Astrocyte (in vitro differentiated cells and primary cell): Measurements from ENCODE around the gene M6PR. TPM values are rescaled to one million over a fixed set of nuclear protein-coding genes. Genes with fewer than 3 reads are reported as not detected.
"Not testable (repeated sequence)": the region's sequence is repeated elsewhere in the genome, so short reads cannot be mapped to it uniquely, and the experiment has no call there.

Experiments
- DNase-seq: peaks from one replicate; pipeline ENCODE4 v3.0.0-alpha.2; 2010; ENCODE audit warnings: low read depth
- FAIRE-seq: peaks from 2 replicates; lab custom pipeline; 2011; peaks lifted over from hg19 to GRCh38; lab: Jason Lieb, UNC
- H2AFZ ChIP-seq: 2 replicates; pipeline ENCODE4 v1.6.0; 2012; ENCODE audit warnings: low read depth, low read length, inconsistent platforms
- H3K27ac ChIP-seq: 2 replicates; pipeline ENCODE4 v1.5.1; 2011; ENCODE audit warnings: low read depth, low read length, inconsistent platforms
- H3K27me3 ChIP-seq: 2 replicates; pipeline ENCODE4 v1.6.0; 2011; ENCODE audit warnings: low read length, inconsistent platforms; ENCODE audit not compliant: insufficient read depth
- H3K36me3 ChIP-seq: 2 replicates; pipeline ENCODE4 v1.5.1; 2011; ENCODE audit warnings: low read length, inconsistent platforms; ENCODE audit not compliant: insufficient read depth
- H3K4me1 ChIP-seq: 2 replicates; pipeline ENCODE4 v1.5.1; 2011; ENCODE audit warnings: low read length, inconsistent platforms; ENCODE audit not compliant: insufficient read depth
- H3K4me2 ChIP-seq: 2 replicates; pipeline ENCODE4 v1.6.0; 2012; ENCODE audit warnings: low read length, inconsistent platforms
- H3K4me3 ChIP-seq: 2 replicates; pipeline ENCODE4 v1.5.1; 2011; ENCODE audit warnings: low read depth, mild to moderate bottlenecking, low read length, inconsistent platforms; ENCODE audit not compliant: insufficient read depth
- H3K79me2 ChIP-seq: 2 replicates; pipeline ENCODE4 v1.6.0; 2012; ENCODE audit warnings: mild to moderate bottlenecking, low read length, inconsistent platforms; ENCODE audit not compliant: insufficient read depth
- H3K9ac ChIP-seq: 2 replicates; pipeline ENCODE4 v1.6.0; 2012; ENCODE audit warnings: mild to moderate bottlenecking, low read length, inconsistent platforms
- H3K9me3 ChIP-seq: 2 replicates; pipeline ENCODE4 v1.5.1; 2012; ENCODE audit warnings: low read depth, mild to moderate bottlenecking, low read length, inconsistent platforms; ENCODE audit not compliant: insufficient read depth
- H4K20me1 ChIP-seq: 2 replicates; pipeline ENCODE4 v1.6.0; 2012; ENCODE audit warnings: low read length, inconsistent platforms; ENCODE audit not compliant: insufficient read depth
- H3K27ac Mint-ChIP-seq: one replicate; pipeline ENCODE4 v1.8.0; 2021; ENCODE audit warnings: mild to moderate bottlenecking, mixed read lengths; ENCODE audit not compliant: unreplicated experiment
- H3K27me3 Mint-ChIP-seq: one replicate; pipeline ENCODE4 v1.8.0; 2021; ENCODE audit warnings: low read depth, mixed read lengths; ENCODE audit not compliant: unreplicated experiment
- H3K36me3 Mint-ChIP-seq: one replicate; pipeline ENCODE4 v1.8.0; 2021; ENCODE audit warnings: low read depth, mixed read lengths; ENCODE audit not compliant: unreplicated experiment
- H3K4me1 Mint-ChIP-seq: one replicate; pipeline ENCODE4 v1.8.0; 2021; ENCODE audit warnings: low read depth, mixed read lengths; ENCODE audit not compliant: unreplicated experiment
- H3K4me3 Mint-ChIP-seq: one replicate; pipeline ENCODE4 v1.8.0; 2021; ENCODE audit warnings: mild to moderate bottlenecking, moderate library complexity, mixed read lengths; ENCODE audit not compliant: unreplicated experiment
- H3K9me3 Mint-ChIP-seq: one replicate; pipeline ENCODE4 v1.8.0; 2021; ENCODE audit warnings: mild to moderate bottlenecking, mixed read lengths; ENCODE audit not compliant: unreplicated experiment
- EZH2 ChIP-seq: IDR thresholded peaks from 2 replicates; pipeline ENCODE4 v1.6.1; 2012; ENCODE audit warnings: mild to moderate bottlenecking, low read length, inconsistent platforms; ENCODE audit not compliant: insufficient read depth
- total RNA-seq: library from RNA; stranded (reverse); gene quantifications from 2 replicates; pipeline ENCODE4 v1.2.1, GENCODE V29; 2021
- TF ChIP-seq, protein P1 (sequence below): IDR thresholded peaks from 2 replicates; pipeline ENCODE4 v1.5.1; 2011; ENCODE audit warnings: low read depth, mild to moderate bottlenecking, inconsistent platforms, low read length, moderate library complexity; ENCODE audit not compliant: insufficient read depth

The M6PR gene
- total RNA-seq, 1 donor from 2014 or later: 159 TPM

DNA sequence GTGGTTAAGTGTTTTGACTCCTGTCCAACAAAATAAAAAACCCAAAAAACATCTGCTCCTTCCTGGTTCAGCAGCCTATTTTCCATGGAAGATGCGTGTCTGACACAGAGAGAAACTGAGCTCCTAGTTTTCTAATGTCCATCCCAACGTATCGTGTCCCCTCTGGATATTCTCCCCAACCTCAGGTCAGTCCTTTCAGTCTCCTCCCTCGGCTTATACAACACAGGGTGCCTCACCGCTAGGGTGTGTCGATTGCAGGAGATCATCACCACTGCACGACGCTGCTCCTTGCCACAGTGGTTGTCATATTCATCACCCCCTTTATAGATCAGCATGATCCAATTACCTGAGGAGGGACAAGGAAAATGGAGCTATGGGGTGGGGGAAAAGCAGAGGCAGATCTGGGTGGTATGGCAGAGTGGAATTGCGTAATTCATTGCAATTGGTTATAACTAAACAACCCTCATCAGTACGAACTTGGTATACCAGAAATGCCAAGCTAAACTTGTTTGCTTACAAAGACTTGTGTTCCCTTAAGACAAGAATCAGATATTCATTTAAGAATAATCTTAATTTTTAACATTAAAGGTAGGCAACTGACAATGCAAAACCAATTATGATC lies 5.8 kb downstream of the M6PR start:
- Histone ChIP-seq H3K27me3 (no peaks in the 10 kb centered on the region), H3K79me2 (peaks cover 42% of the 10 kb centered on the region), H3K4me2 (no peak overlapping the region), H3K27ac (no peak overlapping the region), H3K9ac (no peak overlapping the region), H3K9me3 (no peaks in the 10 kb centered on the region), H3K4me3 (no peak overlapping the region), H3K36me3 (peaks cover 43% of the 10 kb centered on the region), H3K4me1 (peaks cover 6% of the 10 kb centered on the region), H4K20me1 (peaks cover 40% of the 10 kb centered on the region), H2AFZ (no peak overlapping the region)
- no peak for TF ChIP-seq EZH2
- TF ChIP-seq, protein P1, sequence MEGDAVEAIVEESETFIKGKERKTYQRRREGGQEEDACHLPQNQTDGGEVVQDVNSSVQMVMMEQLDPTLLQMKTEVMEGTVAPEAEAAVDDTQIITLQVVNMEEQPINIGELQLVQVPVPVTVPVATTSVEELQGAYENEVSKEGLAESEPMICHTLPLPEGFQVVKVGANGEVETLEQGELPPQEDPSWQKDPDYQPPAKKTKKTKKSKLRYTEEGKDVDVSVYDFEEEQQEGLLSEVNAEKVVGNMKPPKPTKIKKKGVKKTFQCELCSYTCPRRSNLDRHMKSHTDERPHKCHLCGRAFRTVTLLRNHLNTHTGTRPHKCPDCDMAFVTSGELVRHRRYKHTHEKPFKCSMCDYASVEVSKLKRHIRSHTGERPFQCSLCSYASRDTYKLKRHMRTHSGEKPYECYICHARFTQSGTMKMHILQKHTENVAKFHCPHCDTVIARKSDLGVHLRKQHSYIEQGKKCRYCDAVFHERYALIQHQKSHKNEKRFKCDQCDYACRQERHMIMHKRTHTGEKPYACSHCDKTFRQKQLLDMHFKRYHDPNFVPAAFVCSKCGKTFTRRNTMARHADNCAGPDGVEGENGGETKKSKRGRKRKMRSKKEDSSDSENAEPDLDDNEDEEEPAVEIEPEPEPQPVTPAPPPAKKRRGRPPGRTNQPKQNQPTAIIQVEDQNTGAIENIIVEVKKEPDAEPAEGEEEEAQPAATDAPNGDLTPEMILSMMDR: no peak
- H3K27ac Mint-ChIP-seq: no peak overlapping the region
- H3K9me3 Mint-ChIP-seq: no peaks in the 10 kb centered on the region
- peaks cover 11% of the 10 kb centered on the region for H3K4me1 Mint-ChIP-seq
- FAIRE-seq (no peak), DNase-seq (no peak)
- peaks cover 16% of the 10 kb centered on the region for H3K36me3 Mint-ChIP-seq
- H3K4me3 Mint-ChIP-seq: no peak overlapping the region
- H3K27me3 Mint-ChIP-seq: no peaks in the 10 kb centered on the region

DNA sequence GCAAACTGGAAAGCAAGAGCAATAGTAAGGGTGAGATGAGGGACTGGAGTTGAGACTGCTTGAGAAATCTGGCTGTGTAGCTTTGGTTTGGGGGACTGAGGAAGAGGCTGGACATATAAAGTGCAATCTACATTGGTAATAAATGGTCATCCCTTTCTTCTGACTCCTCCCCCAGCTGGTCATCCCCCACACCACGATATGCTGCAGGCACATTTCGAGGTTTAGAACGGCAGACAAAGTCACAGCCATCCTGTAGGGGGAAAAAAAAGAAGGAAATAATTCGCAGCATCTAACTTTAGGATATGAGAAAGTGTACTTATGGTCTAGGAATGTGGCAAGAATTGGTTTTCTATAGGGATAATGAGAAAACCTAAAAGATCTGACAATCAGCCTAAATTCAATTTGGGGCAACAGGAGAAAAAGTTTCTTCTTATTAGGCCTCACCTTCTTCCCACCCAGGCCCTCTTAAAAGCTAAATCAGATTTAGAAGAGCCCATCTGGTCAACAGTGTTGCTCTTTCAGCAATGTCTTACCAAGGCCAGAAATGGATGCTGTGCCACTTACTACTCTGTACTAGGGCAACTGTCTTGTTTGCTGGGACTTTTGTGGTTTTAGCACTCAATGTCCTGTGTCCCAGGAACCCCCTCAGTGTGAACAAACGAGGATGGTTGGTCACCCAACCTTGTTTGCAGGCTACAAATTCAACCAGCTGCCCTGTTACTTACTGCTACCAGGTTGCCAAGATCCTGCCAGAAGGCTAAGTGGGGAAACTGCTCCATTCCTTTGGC lies 7.6 kb downstream of the M6PR start:
- FAIRE-seq (no peak), DNase-seq (no peak)
- Mint-ChIP-seq H3K27ac (no peak overlapping the region), H3K9me3 (no peaks in the 10 kb centered on the region), H3K36me3 (peaks cover 21% of the 10 kb centered on the region), H3K27me3 (no peaks in the 10 kb centered on the region), H3K4me1 (peaks cover 3% of the 10 kb centered on the region), H3K4me3 (no peak overlapping the region)
- no peak overlapping the region for H3K4me2 ChIP-seq
- no peak overlapping the region for H3K4me3 ChIP-seq
- peaks cover 24% of the 10 kb centered on the region for H3K79me2 ChIP-seq
- H3K4me1 ChIP-seq: no peaks in the 10 kb centered on the region
- H3K9ac ChIP-seq: no peak overlapping the region
- H3K27me3 ChIP-seq: no peaks in the 10 kb centered on the region
- no peak overlapping the region for H2AFZ ChIP-seq
- TF ChIP-seq EZH2: no peak
- TF ChIP-seq, protein P1: no peak
- no peaks in the 10 kb centered on the region for H3K9me3 ChIP-seq
- H3K36me3 ChIP-seq: peaks cover 47% of the 10 kb centered on the region
- peaks cover 22% of the 10 kb centered on the region for H4K20me1 ChIP-seq
- H3K27ac ChIP-seq: no peak overlapping the region

DNA sequence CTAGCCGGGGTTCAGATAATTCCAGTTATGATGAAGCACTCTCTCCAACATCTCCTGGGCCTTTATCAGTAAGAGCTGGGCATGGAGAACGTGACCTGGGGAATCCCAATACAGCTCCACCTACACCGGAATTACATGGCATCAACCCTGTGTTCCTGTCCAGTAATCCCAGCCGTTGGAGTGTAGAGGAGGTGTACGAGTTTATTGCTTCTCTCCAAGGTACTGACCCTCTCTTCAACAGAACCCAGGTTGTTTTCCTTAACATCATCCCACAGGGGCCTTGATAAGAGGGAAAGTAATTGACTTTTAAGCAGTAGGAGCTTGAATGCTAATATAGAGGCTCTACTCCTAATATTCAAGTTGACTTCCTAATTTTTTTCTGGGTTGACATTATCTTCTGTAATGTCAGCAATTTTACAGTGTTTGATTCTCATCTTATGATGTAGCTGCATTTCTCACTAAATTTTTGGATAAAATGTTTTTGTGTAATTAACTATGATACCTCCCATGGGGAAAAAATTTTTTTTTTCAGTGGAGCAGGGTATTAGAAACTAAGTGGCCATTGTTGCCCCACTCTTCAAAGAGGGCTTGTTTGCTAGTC lies 11.5 kb downstream of the M6PR start:
- peaks cover 23% of the 10 kb centered on the region for H3K36me3 ChIP-seq
- H3K36me3 Mint-ChIP-seq: peaks cover 26% of the 10 kb centered on the region
- H3K27ac ChIP-seq, H3K4me2 ChIP-seq, H2AFZ ChIP-seq, H3K79me2 ChIP-seq, H3K27ac Mint-ChIP-seq, H3K27me3 Mint-ChIP-seq, H3K27me3 ChIP-seq, H3K4me1 Mint-ChIP-seq, H3K4me1 ChIP-seq, DNase-seq, H3K9me3 ChIP-seq, FAIRE-seq, H3K9ac ChIP-seq, H3K9me3 Mint-ChIP-seq, H3K4me3 Mint-ChIP-seq, H4K20me1 ChIP-seq, H3K4me3 ChIP-seq: not testable (repeated sequence)
